Liver (tissue), 3 donors: ENCODE data around the gene SLC12A2.

Source experiments
- EGR1 ChIP-seq, 2 donors: IDR thresholded peaks; 2 replicates each; pipeline ENCODE4 v1.6.1; 2016 to 2018; ENCODE audit warnings: antibody characterized with exemption in 2 of 2, low read depth in 2 of 2
- GABPA ChIP-seq, 2 donors: IDR thresholded peaks in 1 of 2; conservative IDR thresholded peaks in 1 of 2; 2 replicates each; pipeline ENCODE4 v1.6.1; 2016; ENCODE audit warnings: antibody characterized with exemption in 2 of 2, mild to moderate bottlenecking in 1 of 2, moderate library complexity in 1 of 2
- HNF4A ChIP-seq, 2 donors: conservative IDR thresholded peaks; 2 replicates each; pipeline ENCODE4 v1.6.1; 2016; ENCODE audit warnings: antibody characterized with exemption in 2 of 2, mild to moderate bottlenecking in 2 of 2
- RAD21 ChIP-seq, 2 donors: IDR thresholded peaks; 2 replicates each; pipeline ENCODE4 v1.6.1; 2016; ENCODE audit warnings: antibody characterized with exemption in 2 of 2, mild to moderate bottlenecking in 2 of 2
- SP1 ChIP-seq: IDR thresholded peaks from 2 replicates; pipeline ENCODE4 v1.6.1; 2018; ENCODE audit warnings: antibody characterized with exemption, mild to moderate bottlenecking
- TAF1 ChIP-seq: conservative IDR thresholded peaks from 2 replicates; pipeline ENCODE4 v1.6.1; 2016; ENCODE audit warnings: antibody characterized with exemption, mild to moderate bottlenecking
- YY1 ChIP-seq: IDR thresholded peaks from 2 replicates; pipeline ENCODE4 v1.6.1; 2016; ENCODE audit warnings: antibody characterized with exemption, mild to moderate bottlenecking
- TF ChIP-seq, protein P1 (sequence below): fragments of 150-350 bp; IDR thresholded peaks from 2 replicates; pipeline ENCODE4 v1.5.1; 2017; ENCODE audit warnings: improper control_type of control experiment, low read depth, low read length; ENCODE audit not compliant: missing input control
- TF ChIP-seq, protein P2 (sequence below): IDR thresholded peaks from 2 replicates; pipeline ENCODE4 v1.6.1; 2016; ENCODE audit warnings: antibody characterized with exemption
- donor health status: healthy.
- donor health status: healthy.

DNA sequence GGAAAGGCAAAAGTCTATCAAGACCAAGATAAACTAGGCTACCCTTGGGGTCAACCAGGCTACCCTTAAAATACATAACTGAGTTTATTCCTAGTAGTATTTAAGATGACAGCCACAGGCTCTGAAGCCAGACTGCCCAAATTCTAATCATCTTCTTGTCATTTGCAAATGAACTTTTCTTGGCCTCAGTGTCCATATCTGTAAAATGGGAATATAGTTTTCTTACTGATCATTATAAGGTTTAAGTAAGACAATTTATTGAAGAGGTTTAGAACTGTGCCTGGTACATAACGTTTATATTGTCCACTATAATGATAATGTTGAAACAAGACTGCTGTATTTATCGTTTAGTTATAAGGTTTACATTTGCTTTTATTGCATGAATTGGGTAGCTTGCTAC lies 112.5 kb downstream of the SLC12A2 start:
- TF ChIP-seq TAF1: no peak
- no peak for TF ChIP-seq EGR1 (IDR thresholded peaks at IDR 0.05; ENCODE audit: low read depth in 2 of 2)
- TF ChIP-seq, protein P1, sequence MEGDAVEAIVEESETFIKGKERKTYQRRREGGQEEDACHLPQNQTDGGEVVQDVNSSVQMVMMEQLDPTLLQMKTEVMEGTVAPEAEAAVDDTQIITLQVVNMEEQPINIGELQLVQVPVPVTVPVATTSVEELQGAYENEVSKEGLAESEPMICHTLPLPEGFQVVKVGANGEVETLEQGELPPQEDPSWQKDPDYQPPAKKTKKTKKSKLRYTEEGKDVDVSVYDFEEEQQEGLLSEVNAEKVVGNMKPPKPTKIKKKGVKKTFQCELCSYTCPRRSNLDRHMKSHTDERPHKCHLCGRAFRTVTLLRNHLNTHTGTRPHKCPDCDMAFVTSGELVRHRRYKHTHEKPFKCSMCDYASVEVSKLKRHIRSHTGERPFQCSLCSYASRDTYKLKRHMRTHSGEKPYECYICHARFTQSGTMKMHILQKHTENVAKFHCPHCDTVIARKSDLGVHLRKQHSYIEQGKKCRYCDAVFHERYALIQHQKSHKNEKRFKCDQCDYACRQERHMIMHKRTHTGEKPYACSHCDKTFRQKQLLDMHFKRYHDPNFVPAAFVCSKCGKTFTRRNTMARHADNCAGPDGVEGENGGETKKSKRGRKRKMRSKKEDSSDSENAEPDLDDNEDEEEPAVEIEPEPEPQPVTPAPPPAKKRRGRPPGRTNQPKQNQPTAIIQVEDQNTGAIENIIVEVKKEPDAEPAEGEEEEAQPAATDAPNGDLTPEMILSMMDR: no peak
- TF ChIP-seq HNF4A (conservative IDR thresholded peaks at IDR 0.05): no peak
- no peak for TF ChIP-seq YY1
- no peak for TF ChIP-seq GABPA (IDR thresholded peaks at IDR 0.05 in 1 of 2, conservative IDR thresholded peaks at IDR 0.05 in 1 of 2)
- TF ChIP-seq, protein P2, sequence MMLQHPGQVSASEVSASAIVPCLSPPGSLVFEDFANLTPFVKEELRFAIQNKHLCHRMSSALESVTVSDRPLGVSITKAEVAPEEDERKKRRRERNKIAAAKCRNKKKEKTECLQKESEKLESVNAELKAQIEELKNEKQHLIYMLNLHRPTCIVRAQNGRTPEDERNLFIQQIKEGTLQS: no peak
- TF ChIP-seq SP1: no peak
- no peak for TF ChIP-seq RAD21 (IDR thresholded peaks at IDR 0.05)
